ENCODE measurements around the gene LILRA2. TPM values are rescaled to one million over a fixed set of nuclear protein-coding genes. Genes with fewer than 3 reads are reported as not detected.
"Not testable (repeated sequence)": the region's sequence is repeated elsewhere in the genome, so short reads cannot be mapped to it uniquely, and the experiment has no call there.

Gene LILRA2
- polyA plus RNA-seq, 1 donor (not counting 4 experiments of a cell fraction or from before 2014, with no cell fraction given), result not detected

DNA sequence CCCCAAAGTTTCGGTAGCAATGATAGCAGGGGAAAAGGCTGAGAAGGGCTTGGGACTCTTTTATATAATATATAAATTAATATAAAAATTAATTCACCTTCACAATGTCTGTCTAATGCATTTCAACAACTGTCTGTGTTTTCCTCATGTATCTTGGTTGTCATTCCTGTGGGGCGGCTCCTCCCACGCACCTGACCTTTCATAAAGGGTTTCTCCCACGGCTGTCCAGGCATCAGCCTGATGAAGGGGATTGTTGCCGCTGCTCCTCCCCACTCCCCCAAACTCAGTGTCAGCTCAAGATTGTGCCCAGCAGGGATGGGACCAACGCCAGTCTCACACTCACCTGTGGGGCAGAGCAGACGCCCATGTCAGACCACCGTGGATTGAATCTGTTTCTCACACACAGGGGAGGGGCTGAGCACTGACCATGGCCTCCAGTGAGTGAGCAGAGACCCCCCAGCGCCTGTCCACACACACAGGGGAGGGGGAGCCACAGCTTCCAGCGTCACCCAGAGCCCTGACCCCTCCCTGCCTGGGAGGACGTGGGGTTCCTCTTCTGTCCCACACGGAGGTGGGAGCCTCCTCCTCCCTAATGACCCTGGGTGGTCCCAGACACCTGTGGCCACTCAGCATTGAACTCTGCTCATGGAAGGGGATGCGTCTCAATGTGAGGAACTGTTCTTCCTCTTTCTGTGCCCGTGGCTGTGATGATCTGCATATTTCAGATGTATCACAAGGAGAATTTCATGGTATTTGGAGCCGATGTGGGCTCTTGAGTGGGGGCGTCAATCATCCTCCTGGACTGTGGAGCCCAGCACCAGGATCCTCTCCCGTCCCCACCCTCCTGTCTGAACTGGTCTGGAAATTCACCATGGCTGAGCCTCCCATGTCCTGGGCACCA, 1.6 kb upstream of the LILRA2 start:
- H3K36me3 ChIP-seq (ENCODE audit: control insufficient read depth in 2 of 2, extremely low read depth in 1 of 2, insufficient read depth in 2 of 2, low read length in 2 of 2); H3K4me2 ChIP-seq (ENCODE audit: control insufficient read depth, extremely low read depth, insufficient read depth, low read depth, low read length); H3K79me2 ChIP-seq (ENCODE audit: control insufficient read depth, insufficient read depth, low read length); H3K9ac ChIP-seq (ENCODE audit: control insufficient read depth, extremely low read depth, insufficient read depth, low read length); H2AFZ ChIP-seq (ENCODE audit: control insufficient read depth, low read length); H3K27me3 ChIP-seq (ENCODE audit: control insufficient read depth, extremely low read depth, insufficient read depth, low read length); DNase-seq (ENCODE audit: low read depth, low spot score); H3K27ac ChIP-seq (ENCODE audit: control insufficient read depth, insufficient read depth, low read length); H3K9me1 ChIP-seq (ENCODE audit: control insufficient read depth, extremely low read depth, insufficient read depth, low read length); H4K20me1 ChIP-seq (ENCODE audit: control insufficient read depth, extremely low read depth, insufficient read depth, low read length); H3K9me3 ChIP-seq (ENCODE audit: control insufficient read depth, low read depth, low read length); H3K4me1 ChIP-seq (ENCODE audit: control insufficient read depth, extremely low read depth, insufficient read depth, low read length); FAIRE-seq; dilution Hi-C loops (cut with MboI; ENCODE audit: extremely low pct_ligation_motif_present, low sequenced_read_pairs); H3K4me3 ChIP-seq (ENCODE audit: control insufficient read depth in 2 of 3, extremely low read depth in 1 of 3, insufficient read depth in 2 of 3, low read depth in 1 of 3, low read length in 3 of 3): not testable (repeated sequence)

DNA sequence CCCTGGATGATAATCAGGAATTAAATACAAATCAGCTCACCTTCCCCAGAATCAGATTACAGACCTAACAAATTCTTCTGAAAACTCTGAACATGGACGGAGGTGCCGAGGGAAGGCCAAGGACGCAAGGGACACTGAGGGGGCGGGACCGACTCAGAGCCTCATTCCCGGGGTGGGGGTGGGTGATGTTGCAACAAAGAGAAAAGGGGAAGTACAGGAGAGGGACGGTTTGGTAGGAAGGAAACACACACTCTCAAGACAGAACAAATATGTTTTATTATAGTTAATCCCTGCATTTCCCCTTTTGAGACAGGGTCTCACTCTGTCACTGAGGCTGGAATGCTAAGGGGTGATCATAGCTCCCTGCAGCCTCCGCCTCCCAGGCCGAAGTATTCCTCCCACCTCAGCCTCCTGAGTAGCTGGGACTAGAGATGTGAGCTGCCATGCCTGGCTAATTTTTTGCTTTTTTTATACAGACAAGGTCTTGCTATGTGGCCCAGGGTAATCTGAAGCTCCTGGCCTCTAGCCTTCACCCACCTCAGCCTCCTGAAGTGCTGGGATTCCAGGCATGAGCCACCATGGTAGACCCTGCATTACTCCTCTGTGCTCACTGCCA, 786 bp upstream of the LILRA2 start:
- TF ChIP-seq EZH2 (IDR thresholded peaks at IDR 0.05; ENCODE audit: low read length), result no peak
- TF ChIP-seq, protein P1, sequence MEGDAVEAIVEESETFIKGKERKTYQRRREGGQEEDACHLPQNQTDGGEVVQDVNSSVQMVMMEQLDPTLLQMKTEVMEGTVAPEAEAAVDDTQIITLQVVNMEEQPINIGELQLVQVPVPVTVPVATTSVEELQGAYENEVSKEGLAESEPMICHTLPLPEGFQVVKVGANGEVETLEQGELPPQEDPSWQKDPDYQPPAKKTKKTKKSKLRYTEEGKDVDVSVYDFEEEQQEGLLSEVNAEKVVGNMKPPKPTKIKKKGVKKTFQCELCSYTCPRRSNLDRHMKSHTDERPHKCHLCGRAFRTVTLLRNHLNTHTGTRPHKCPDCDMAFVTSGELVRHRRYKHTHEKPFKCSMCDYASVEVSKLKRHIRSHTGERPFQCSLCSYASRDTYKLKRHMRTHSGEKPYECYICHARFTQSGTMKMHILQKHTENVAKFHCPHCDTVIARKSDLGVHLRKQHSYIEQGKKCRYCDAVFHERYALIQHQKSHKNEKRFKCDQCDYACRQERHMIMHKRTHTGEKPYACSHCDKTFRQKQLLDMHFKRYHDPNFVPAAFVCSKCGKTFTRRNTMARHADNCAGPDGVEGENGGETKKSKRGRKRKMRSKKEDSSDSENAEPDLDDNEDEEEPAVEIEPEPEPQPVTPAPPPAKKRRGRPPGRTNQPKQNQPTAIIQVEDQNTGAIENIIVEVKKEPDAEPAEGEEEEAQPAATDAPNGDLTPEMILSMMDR (optimal IDR thresholded peaks at IDR 0.05 in 1 of 3, IDR thresholded peaks at IDR 0.05 in 1 of 3, conservative IDR thresholded peaks at IDR 0.05 in 1 of 3; ENCODE audit: extremely low read depth in 1 of 3, insufficient read depth in 2 of 3, low read length in 3 of 3), result no peak
- Histone ChIP-seq H3K9me1 (ENCODE audit: control insufficient read depth, extremely low read depth, insufficient read depth, low read length) (no peaks in the 10 kb centered on the region), H3K79me2 (ENCODE audit: control insufficient read depth, insufficient read depth, low read length) (no peaks in the 10 kb centered on the region), H2AFZ (ENCODE audit: control insufficient read depth, low read length) (no peak overlapping the region), H3K9me3 (ENCODE audit: control insufficient read depth, low read depth, low read length) (peaks cover 6% of the 10 kb centered on the region), H3K4me2 (ENCODE audit: control insufficient read depth, extremely low read depth, insufficient read depth, low read depth, low read length) (no peak overlapping the region), H3K27me3 (ENCODE audit: control insufficient read depth, extremely low read depth, insufficient read depth, low read length) (no peaks in the 10 kb centered on the region), H3K4me3 (ENCODE audit: control insufficient read depth in 2 of 3, extremely low read depth in 1 of 3, insufficient read depth in 2 of 3, low read depth in 1 of 3, low read length in 3 of 3) (no peak overlapping the region), H3K36me3 (ENCODE audit: control insufficient read depth in 2 of 2, extremely low read depth in 1 of 2, insufficient read depth in 2 of 2, low read length in 2 of 2) (no peaks in the 10 kb centered on the region), H3K4me1 (ENCODE audit: control insufficient read depth, extremely low read depth, insufficient read depth, low read length) (no peaks in the 10 kb centered on the region), H3K9ac (ENCODE audit: control insufficient read depth, extremely low read depth, insufficient read depth, low read length) (no peak overlapping the region), H4K20me1 (ENCODE audit: control insufficient read depth, extremely low read depth, insufficient read depth, low read length) (no peaks in the 10 kb centered on the region), H3K27ac (ENCODE audit: control insufficient read depth, insufficient read depth, low read length) (no peak overlapping the region)
- DNase-seq (ENCODE audit: low read depth, low spot score) (no peak), FAIRE-seq (no peak)
- dilution Hi-C loops (cut with MboI; ENCODE audit: extremely low pct_ligation_motif_present, low sequenced_read_pairs), result no loop called here
